BJ (cell line): ENCODE data around the gene FER. TPM values are rescaled to one million over a fixed set of nuclear protein-coding genes. Genes with fewer than 3 reads are reported as not detected.
A peak's percentile ranks its signal among the peaks of the same experiment; 100 is the strongest.
"Not testable (repeated sequence)": the region's sequence is repeated elsewhere in the genome, so short reads cannot be mapped to it uniquely, and the experiment has no call there.

Experiments
- CTCF ChIA-PET: fragments of 350-600 bp; formaldehyde crosslinking; extraction: SDS; loops from one replicate; lab custom pipeline; 2021; ENCODE audit warnings: antibody characterized with exemption, inconsistent platforms; lab: Yijun Ruan, JAX
- POLR2A ChIA-PET: fragments of 300-600 bp; sonication (Branson Sonifier 250); formaldehyde crosslinking; extraction: SDS; loops from one replicate; lab custom pipeline; 2021; ENCODE audit warnings: antibody characterized with exemption; lab: Charles Lee
- DNase-seq: peaks from one replicate; pipeline ENCODE4 v3.0.0-alpha.2; 2011; ENCODE audit warnings: low read depth
- H3K27me3 ChIP-seq: 2 replicates; pipeline ENCODE4 v1.6.0; 2011; ENCODE audit warnings: low read length; ENCODE audit not compliant: control insufficient read depth, insufficient read depth
- H3K36me3 ChIP-seq: 2 replicates; pipeline ENCODE4 v1.5.1; 2011; ENCODE audit warnings: low read length; ENCODE audit not compliant: control insufficient read depth, insufficient read depth
- H3K4me3 ChIP-seq: 2 replicates; pipeline ENCODE4 v1.5.1; 2011; ENCODE audit warnings: low read depth, mild to moderate bottlenecking, control low read depth, low read length
- CTCF ChIP-seq: IDR thresholded peaks from 2 replicates; pipeline ENCODE4 v1.5.1; 2011; ENCODE audit warnings: low read depth, mild to moderate bottlenecking, control low read depth, inconsistent platforms, low read length, moderate library complexity; ENCODE audit not compliant: insufficient read depth
- polyA plus RNA-seq: library from polyadenylated mRNA; depleted of rRNA; stranded (reverse); fragments of >200 nt; gene quantifications from 2 replicates; pipeline ENCODE4 v1.2.3, GENCODE V29; 2011

FER gene
- polyA plus RNA-seq, 1 experiment, result 4.0 TPM

- CTCF ChIA-PET, result no interaction called here
Measured at GRCh38 chr5:109041317-109041716, 293.6 kb downstream of the FER start.

GRCh38 chr5:109045710-109046109 lies 298.0 kb downstream of the FER start:
- POLR2A ChIA-PET, result no interaction called here
- no peaks in the 10 kb centered on the region for H3K36me3 ChIP-seq
- CTCF ChIA-PET, result no interaction called here
- DNase-seq, result no peak
- no peaks in the 10 kb centered on the region for H3K27me3 ChIP-seq
- TF ChIP-seq CTCF, result no peak
- no peak overlapping the region for H3K4me3 ChIP-seq

More at GRCh38 chr5:109041317-109041716, 293.6 kb downstream of the FER start:
- H3K4me3 ChIP-seq, result no peak overlapping the region
- no peak for TF ChIP-seq CTCF
- H3K27me3 ChIP-seq, result no peaks in the 10 kb centered on the region
- DNase-seq, result no peak
- POLR2A ChIA-PET, result no interaction called here
- no peaks in the 10 kb centered on the region for H3K36me3 ChIP-seq

GRCh38 chr5:109049565-109049964 lies 301.9 kb downstream of the FER start:
- TF ChIP-seq CTCF, result no peak
- Histone ChIP-seq H3K36me3 (no peaks in the 10 kb centered on the region; the same call in 1 of the 2 replicates), H3K4me3 (no peak overlapping the region), H3K27me3 (no peaks in the 10 kb centered on the region)
- no peak for DNase-seq
- ChIA-PET CTCF (no interaction called here), POLR2A (no interaction called here)

- POLR2A ChIA-PET, DNase-seq: not testable (repeated sequence)
Measured at GRCh38 chr5:109050321-109050720, 302.6 kb downstream of the FER start.

GRCh38 chr5:109052216-109052615 lies 304.5 kb downstream of the FER start:
- POLR2A ChIA-PET, DNase-seq, H3K4me3 ChIP-seq, H3K27me3 ChIP-seq, H3K36me3 ChIP-seq, CTCF ChIA-PET: not testable (repeated sequence)

More at GRCh38 chr5:109050321-109050720, 302.6 kb downstream of the FER start:
- CTCF ChIA-PET, H3K27me3 ChIP-seq, H3K36me3 ChIP-seq, H3K4me3 ChIP-seq: not testable (repeated sequence)

GRCh38 chr5:109053995-109054417 lies 306.3 kb downstream of the FER start:
- ChIA-PET CTCF (no interaction called here), POLR2A (no interaction called here)
- H3K36me3 ChIP-seq, result no peaks in the 10 kb centered on the region; the same call in 1 of the 2 replicates
- DNase-seq, result peak; percentile 78
- H3K27me3 ChIP-seq, result no peaks in the 10 kb centered on the region
- no peak for TF ChIP-seq CTCF
- no peak overlapping the region for H3K4me3 ChIP-seq
